ENCODE data around the gene LEPROT. TPM values are rescaled to one million over a fixed set of nuclear protein-coding genes. Genes with fewer than 3 reads are reported as not detected.

LEPROT gene
- polyA plus RNA-seq, 1 donor (not counting 4 experiments of a cell fraction or from before 2014, with no cell fraction given), result 82.5 TPM

- Histone ChIP-seq H2AFZ (ENCODE audit: control insufficient read depth, low read length) (no peak overlapping the region), H3K4me1 (ENCODE audit: control insufficient read depth, extremely low read depth, insufficient read depth, low read length) (no peaks in the 10 kb centered on the region), H3K9me3 (ENCODE audit: control insufficient read depth, low read depth, low read length) (no peaks in the 10 kb centered on the region), H3K36me3 (ENCODE audit: control insufficient read depth in 2 of 2, extremely low read depth in 1 of 2, insufficient read depth in 2 of 2, low read length in 2 of 2) (peaks cover 0 to 5% of the 10 kb centered on the region in 2 experiments), H4K20me1 (ENCODE audit: control insufficient read depth, extremely low read depth, insufficient read depth, low read length) (no peaks in the 10 kb centered on the region), H3K27me3 (ENCODE audit: control insufficient read depth, extremely low read depth, insufficient read depth, low read length) (no peaks in the 10 kb centered on the region), H3K27ac (ENCODE audit: control insufficient read depth, insufficient read depth, low read length) (no peak overlapping the region), H3K9ac (ENCODE audit: control insufficient read depth, extremely low read depth, insufficient read depth, low read length) (no peak overlapping the region), H3K4me2 (ENCODE audit: control insufficient read depth, extremely low read depth, insufficient read depth, low read depth, low read length) (no peak overlapping the region), H3K9me1 (ENCODE audit: control insufficient read depth, extremely low read depth, insufficient read depth, low read length) (no peaks in the 10 kb centered on the region), H3K4me3 (ENCODE audit: control insufficient read depth in 2 of 3, extremely low read depth in 1 of 3, insufficient read depth in 2 of 3, low read depth in 1 of 3, low read length in 3 of 3) (no peak overlapping the region), H3K79me2 (ENCODE audit: control insufficient read depth, insufficient read depth, low read length) (no peaks in the 10 kb centered on the region)
- dilution Hi-C loops (cut with MboI; ENCODE audit: extremely low pct_ligation_motif_present, low sequenced_read_pairs), result no loop called here
- TF ChIP-seq EZH2 (IDR thresholded peaks at IDR 0.05; ENCODE audit: low read length), result no peak
- TF ChIP-seq, protein P1, sequence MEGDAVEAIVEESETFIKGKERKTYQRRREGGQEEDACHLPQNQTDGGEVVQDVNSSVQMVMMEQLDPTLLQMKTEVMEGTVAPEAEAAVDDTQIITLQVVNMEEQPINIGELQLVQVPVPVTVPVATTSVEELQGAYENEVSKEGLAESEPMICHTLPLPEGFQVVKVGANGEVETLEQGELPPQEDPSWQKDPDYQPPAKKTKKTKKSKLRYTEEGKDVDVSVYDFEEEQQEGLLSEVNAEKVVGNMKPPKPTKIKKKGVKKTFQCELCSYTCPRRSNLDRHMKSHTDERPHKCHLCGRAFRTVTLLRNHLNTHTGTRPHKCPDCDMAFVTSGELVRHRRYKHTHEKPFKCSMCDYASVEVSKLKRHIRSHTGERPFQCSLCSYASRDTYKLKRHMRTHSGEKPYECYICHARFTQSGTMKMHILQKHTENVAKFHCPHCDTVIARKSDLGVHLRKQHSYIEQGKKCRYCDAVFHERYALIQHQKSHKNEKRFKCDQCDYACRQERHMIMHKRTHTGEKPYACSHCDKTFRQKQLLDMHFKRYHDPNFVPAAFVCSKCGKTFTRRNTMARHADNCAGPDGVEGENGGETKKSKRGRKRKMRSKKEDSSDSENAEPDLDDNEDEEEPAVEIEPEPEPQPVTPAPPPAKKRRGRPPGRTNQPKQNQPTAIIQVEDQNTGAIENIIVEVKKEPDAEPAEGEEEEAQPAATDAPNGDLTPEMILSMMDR (optimal IDR thresholded peaks at IDR 0.05 in 1 of 3, IDR thresholded peaks at IDR 0.05 in 1 of 3, conservative IDR thresholded peaks at IDR 0.05 in 1 of 3; ENCODE audit: extremely low read depth in 1 of 3, insufficient read depth in 2 of 3, low read length in 3 of 3), result no peak
- FAIRE-seq, result no peak
- DNase-seq (ENCODE audit: low read depth, low spot score), result no peak
Measured at GRCh38 chr1:65401612-65402011, 18.9 kb upstream of the LEPROT start.

DNA sequence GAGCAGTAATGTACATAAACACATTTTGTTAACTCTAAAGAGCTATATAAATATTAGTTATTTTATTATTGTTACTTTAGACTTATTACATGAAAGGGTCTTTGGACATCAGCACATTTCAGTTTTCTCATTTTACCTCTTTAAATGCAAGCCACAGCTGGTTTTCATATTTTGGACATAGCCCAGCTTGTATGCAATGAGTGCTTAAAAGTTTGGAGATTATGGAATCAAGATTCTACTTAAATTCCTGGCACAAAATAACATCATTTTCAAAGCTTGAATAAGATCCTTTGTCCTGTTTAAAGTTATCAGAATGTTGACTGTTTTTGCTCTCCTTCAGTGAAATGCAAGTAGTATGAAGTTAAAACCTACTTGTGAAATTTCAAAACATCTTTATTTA, 15.5 kb upstream of the LEPROT start:
- H3K9me1 ChIP-seq (ENCODE audit: control insufficient read depth, extremely low read depth, insufficient read depth, low read length), result no peaks in the 10 kb centered on the region
- H3K4me1 ChIP-seq (ENCODE audit: control insufficient read depth, extremely low read depth, insufficient read depth, low read length), result no peaks in the 10 kb centered on the region
- no peak for TF ChIP-seq EZH2 (IDR thresholded peaks at IDR 0.05; ENCODE audit: low read length)
- TF ChIP-seq, protein P1 (optimal IDR thresholded peaks at IDR 0.05 in 1 of 3, IDR thresholded peaks at IDR 0.05 in 1 of 3, conservative IDR thresholded peaks at IDR 0.05 in 1 of 3; ENCODE audit: extremely low read depth in 1 of 3, insufficient read depth in 2 of 3, low read length in 3 of 3), result no peak
- H3K9ac ChIP-seq (ENCODE audit: control insufficient read depth, extremely low read depth, insufficient read depth, low read length), result no peak overlapping the region
- DNase-seq (ENCODE audit: low read depth, low spot score) (no peak), FAIRE-seq (no peak)
- H3K4me2 ChIP-seq (ENCODE audit: control insufficient read depth, extremely low read depth, insufficient read depth, low read depth, low read length), result no peak overlapping the region
- no peak overlapping the region for H3K4me3 ChIP-seq (ENCODE audit: control insufficient read depth in 2 of 3, extremely low read depth in 1 of 3, insufficient read depth in 2 of 3, low read depth in 1 of 3, low read length in 3 of 3)
- dilution Hi-C loops (cut with MboI; ENCODE audit: extremely low pct_ligation_motif_present, low sequenced_read_pairs), result no loop called here
- no peaks in the 10 kb centered on the region for H3K9me3 ChIP-seq (ENCODE audit: control insufficient read depth, low read depth, low read length)
- peaks cover 0 to 3% of the 10 kb centered on the region in 2 experiments for H3K36me3 ChIP-seq (ENCODE audit: control insufficient read depth in 2 of 2, extremely low read depth in 1 of 2, insufficient read depth in 2 of 2, low read length in 2 of 2)
- no peaks in the 10 kb centered on the region for H3K79me2 ChIP-seq (ENCODE audit: control insufficient read depth, insufficient read depth, low read length)
- no peak overlapping the region for H2AFZ ChIP-seq (ENCODE audit: control insufficient read depth, low read length)
- no peaks in the 10 kb centered on the region for H3K27me3 ChIP-seq (ENCODE audit: control insufficient read depth, extremely low read depth, insufficient read depth, low read length)
- H4K20me1 ChIP-seq (ENCODE audit: control insufficient read depth, extremely low read depth, insufficient read depth, low read length), result no peaks in the 10 kb centered on the region
- H3K27ac ChIP-seq (ENCODE audit: control insufficient read depth, insufficient read depth, low read length), result no peak overlapping the region
